ENCODE measurements around the gene FTO. TPM values are rescaled to one million over a fixed set of nuclear protein-coding genes. Genes with fewer than 3 reads are reported as not detected.

FTO gene
- total and polyA plus RNA-seq, 4 experiments from 2014 or later, result 61.5 to 126 (median 69.7) TPM

DNA sequence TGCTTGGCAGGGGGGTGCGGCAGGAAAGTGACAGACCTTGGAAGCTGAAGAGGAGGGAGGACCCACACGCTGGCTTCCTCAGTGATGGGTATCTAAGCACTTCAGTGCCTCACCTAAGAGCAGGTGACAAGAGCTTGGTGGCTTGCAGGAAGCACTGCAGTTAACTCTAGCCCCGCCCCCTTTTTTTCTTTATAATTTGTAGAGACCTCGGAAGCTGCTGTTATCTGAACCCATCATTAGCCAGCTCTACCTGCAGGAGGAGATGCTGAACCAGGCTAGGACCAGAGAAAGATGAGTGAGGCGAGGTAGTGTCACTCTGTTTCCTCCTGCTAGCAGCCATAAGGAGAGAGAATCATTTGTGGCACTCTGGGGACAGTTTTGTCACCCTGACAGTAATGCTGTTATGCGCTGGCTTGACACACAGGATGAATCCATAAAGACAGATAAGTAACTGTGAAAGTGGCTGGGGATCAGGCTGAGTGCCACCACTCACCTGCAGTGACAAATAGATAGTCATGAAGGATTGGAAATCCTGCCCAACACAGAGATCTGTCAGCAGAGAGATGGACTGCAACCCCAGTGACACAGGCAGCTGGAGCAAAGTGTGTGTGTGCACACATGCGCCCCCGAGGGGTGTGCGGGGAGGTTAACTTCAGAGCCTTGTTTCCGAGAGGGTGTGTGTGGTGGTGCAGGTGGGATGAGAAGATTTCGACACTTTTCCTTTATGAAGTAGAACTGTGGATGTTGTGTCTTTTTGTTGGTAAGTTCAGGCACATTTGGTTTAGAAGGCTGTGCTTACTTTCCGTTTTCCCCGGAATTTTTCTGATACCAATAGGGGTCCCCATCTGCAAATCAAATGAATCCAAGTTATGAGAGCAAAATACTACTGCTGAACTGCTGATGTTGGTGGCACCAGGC, 358.7 kb downstream of the FTO start:
- Mint-ChIP-seq H3K36me3 (peaks cover 0 to 16% of the 10 kb centered on the region in 2 donors), H3K27ac (peak overlapping the region in 1 of 7 donors; percentile 44), H3K4me3 (no peak overlapping the region), H3K9me3 (no peaks in the 10 kb centered on the region), H3K27me3 (no peaks in the 10 kb centered on the region), H3K4me1 (peaks cover 0 to 1% (median under 1%) of the 10 kb centered on the region in 4 donors)
- Histone ChIP-seq H3K9me3 (ENCODE audit: control insufficient read depth in 1 of 2, low read length in 2 of 2) (no peaks in the 10 kb centered on the region), H3K27ac (ENCODE audit: low read depth, low read length) (no peak overlapping the region), H3K36me3 (ENCODE audit: insufficient read depth, low read length) (no peaks in the 10 kb centered on the region), H3K4me1 (ENCODE audit: insufficient read depth, low read length) (no peaks in the 10 kb centered on the region), H3K27me3 (ENCODE audit: insufficient read depth, low read length) (no peaks in the 10 kb centered on the region), H3K4me3 (ENCODE audit: low read length in 2 of 2) (no peak overlapping the region)
- ChIA-PET CTCF (ENCODE audit: partially characterized antibody) (no interaction called here), POLR2A (ENCODE audit: partially characterized antibody) (no interaction called here)
- intact Hi-C loops (cut with micrococcal nuclease), result no loop called here
- peak in 1 of 5 donors; percentile 2 for DNase-seq

DNA sequence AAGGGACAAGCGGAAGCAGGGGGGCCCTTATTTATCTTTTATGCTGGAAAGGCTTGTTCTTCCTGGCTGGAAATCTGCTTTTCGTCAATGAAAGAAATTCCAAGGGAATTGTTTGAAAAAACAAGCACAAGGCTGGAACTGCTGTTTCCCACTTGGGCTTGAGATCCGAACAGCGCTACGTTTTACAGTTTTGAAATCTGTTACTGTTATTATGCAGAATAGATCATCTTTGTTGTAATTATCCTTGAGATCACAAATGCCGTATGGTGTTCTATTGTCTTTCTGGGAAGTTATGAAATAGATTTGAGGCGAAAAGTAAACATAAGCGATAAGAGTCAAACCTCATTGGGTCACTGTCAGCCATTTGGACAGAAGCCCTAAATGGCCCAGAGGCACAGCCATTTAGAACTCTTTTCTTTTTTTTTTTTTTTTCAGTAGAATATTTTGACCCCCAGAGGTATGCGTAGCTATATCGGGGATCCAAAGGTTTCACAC, 359.4 kb downstream of the FTO start:
- intact Hi-C loops (cut with micrococcal nuclease), result no loop called here
- ChIA-PET CTCF (ENCODE audit: partially characterized antibody) (no interaction called here), POLR2A (ENCODE audit: partially characterized antibody) (no interaction called here)
- Mint-ChIP-seq H3K9me3 (no peaks in the 10 kb centered on the region), H3K4me1 (peaks cover 0 to 1% (median under 1%) of the 10 kb centered on the region in 4 donors), H3K4me3 (no peak overlapping the region), H3K27ac (no peak overlapping the region), H3K36me3 (peaks cover 0 to 16% of the 10 kb centered on the region in 2 donors), H3K27me3 (no peaks in the 10 kb centered on the region)
- Histone ChIP-seq H3K36me3 (ENCODE audit: insufficient read depth, low read length) (no peaks in the 10 kb centered on the region), H3K9me3 (ENCODE audit: control insufficient read depth in 1 of 2, low read length in 2 of 2) (no peaks in the 10 kb centered on the region), H3K4me1 (ENCODE audit: insufficient read depth, low read length) (no peaks in the 10 kb centered on the region), H3K4me3 (ENCODE audit: low read length in 2 of 2) (no peak overlapping the region), H3K27ac (ENCODE audit: low read depth, low read length) (no peak overlapping the region), H3K27me3 (ENCODE audit: insufficient read depth, low read length) (no peaks in the 10 kb centered on the region)
- no peak for DNase-seq

DNA sequence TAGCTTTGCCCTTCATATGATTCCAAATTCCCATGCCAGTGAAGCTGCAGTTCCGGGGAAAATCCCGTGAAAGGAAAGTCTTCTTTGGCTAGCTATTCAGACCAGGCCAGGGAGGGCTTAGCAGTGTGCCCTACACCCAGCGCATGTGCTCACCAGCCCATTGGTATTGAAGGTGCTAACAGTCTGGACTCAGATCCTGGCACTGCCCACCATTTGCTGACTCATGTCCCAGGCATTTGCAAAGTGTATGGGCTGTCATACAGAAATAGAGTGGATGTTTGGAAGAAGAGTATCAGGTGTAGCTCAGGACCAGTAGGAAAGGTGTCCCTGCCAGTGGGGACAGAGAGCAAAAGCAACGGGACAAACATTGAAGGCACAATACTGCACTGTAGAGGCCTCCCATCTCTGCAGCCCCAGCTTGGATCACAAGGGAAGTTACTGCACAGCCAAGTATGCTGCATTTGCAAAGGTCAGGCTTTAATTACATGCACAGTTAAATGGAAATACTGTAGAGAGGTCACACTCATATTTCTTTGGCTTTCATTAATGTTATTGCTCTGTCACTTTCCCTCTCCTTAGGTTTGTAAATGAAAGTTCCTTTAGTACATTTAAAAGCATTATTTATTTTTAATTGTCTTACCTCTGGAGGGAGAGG, 362.6 kb downstream of the FTO start:
- H3K36me3 ChIP-seq (ENCODE audit: insufficient read depth, low read length), result no peaks in the 10 kb centered on the region
- intact Hi-C loops (cut with micrococcal nuclease), result no loop called here
- H3K4me1 ChIP-seq (ENCODE audit: insufficient read depth, low read length), result no peaks in the 10 kb centered on the region
- H3K27ac ChIP-seq (ENCODE audit: low read depth, low read length), result no peak overlapping the region
- Mint-ChIP-seq H3K4me1 (peaks cover 0 to 1% (median under 1%) of the 10 kb centered on the region in 4 donors), H3K27me3 (no peaks in the 10 kb centered on the region), H3K27ac (peak overlapping the region in 1 of 7 donors; percentile 4), H3K4me3 (no peak overlapping the region), H3K9me3 (no peaks in the 10 kb centered on the region), H3K36me3 (peaks cover 0 to 29% of the 10 kb centered on the region in 2 donors)
- ChIA-PET POLR2A (ENCODE audit: partially characterized antibody) (no interaction called here), CTCF (ENCODE audit: partially characterized antibody) (no interaction called here)
- no peaks in the 10 kb centered on the region for H3K9me3 ChIP-seq (ENCODE audit: control insufficient read depth in 1 of 2, low read length in 2 of 2)
- H3K4me3 ChIP-seq (ENCODE audit: low read length in 2 of 2), result no peak overlapping the region
- no peaks in the 10 kb centered on the region for H3K27me3 ChIP-seq (ENCODE audit: insufficient read depth, low read length)
- DNase-seq, result no peak

DNA sequence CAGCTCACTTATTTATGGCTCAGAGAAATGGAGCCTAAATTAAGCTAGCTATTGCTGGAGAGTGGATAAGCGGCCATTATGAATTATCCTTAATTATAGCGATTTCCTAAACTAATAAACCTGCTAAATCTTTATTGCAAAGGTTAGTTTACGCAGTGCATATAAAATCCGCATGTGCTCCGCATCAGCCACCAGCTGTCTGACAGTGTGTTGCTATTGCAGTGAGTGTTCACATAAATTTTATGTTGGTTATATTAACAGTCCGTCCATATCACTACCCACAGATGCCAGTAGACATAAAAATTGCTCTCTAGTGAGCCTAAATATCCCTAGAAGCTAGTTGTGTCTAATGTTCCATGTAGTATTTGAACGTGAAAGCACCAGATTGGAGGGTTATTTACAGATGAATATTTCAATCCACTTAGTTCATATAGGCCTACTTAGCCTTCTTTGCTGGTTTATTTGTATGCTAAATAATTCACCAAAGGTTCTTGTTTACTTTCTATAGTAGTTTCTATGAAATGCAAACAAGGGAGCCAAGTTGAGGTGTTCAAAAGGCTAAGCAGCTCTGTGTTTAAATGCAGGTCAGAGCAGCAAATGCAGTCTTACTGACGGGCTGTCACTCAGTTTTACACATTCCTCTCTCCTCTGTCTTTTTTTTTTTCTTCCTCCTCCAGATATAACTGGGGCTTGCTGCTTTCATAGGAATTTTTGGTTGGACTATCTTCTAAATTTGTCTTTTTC, 363.5 kb downstream of the FTO start:
- ChIA-PET POLR2A (ENCODE audit: partially characterized antibody) (no interaction called here), CTCF (ENCODE audit: partially characterized antibody) (no interaction called here)
- Histone ChIP-seq H3K27ac (ENCODE audit: low read depth, low read length) (no peak overlapping the region), H3K27me3 (ENCODE audit: insufficient read depth, low read length) (no peaks in the 10 kb centered on the region), H3K36me3 (ENCODE audit: insufficient read depth, low read length) (no peaks in the 10 kb centered on the region), H3K9me3 (ENCODE audit: control insufficient read depth in 1 of 2, low read length in 2 of 2) (no peaks in the 10 kb centered on the region), H3K4me3 (ENCODE audit: low read length in 2 of 2) (no peak overlapping the region), H3K4me1 (ENCODE audit: insufficient read depth, low read length) (no peaks in the 10 kb centered on the region)
- Mint-ChIP-seq H3K27me3 (no peaks in the 10 kb centered on the region), H3K36me3 (peaks cover 0 to 25% of the 10 kb centered on the region in 2 donors), H3K4me3 (no peak overlapping the region), H3K9me3 (no peaks in the 10 kb centered on the region), H3K4me1 (peaks cover 0 to under 1% (median 0%) of the 10 kb centered on the region in 4 donors), H3K27ac (no peak overlapping the region)
- no peak for DNase-seq
- intact Hi-C loops (cut with micrococcal nuclease), result no loop called here

DNA sequence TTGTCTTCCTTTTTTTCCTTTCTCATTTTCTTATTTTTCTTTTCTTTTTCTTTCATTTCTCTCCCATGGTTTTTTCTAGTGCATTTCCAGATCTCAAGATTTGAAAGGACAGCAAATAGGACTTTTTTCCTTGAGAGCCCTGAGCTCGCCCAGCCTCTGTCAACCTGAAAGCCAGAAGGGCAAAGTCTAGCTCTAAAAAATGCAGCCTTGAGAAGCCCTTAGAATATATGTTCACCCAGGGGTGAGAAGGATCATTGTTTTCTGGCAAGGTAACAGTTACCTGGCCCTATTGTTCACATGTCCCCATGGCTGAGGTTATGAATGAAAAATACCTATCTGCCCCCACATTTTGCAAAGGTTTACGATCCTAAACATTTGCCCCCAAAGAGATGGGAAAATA, 364.3 kb downstream of the FTO start:
- Histone ChIP-seq H3K9me3 (ENCODE audit: control insufficient read depth in 1 of 2, low read length in 2 of 2) (no peaks in the 10 kb centered on the region), H3K36me3 (ENCODE audit: insufficient read depth, low read length) (no peaks in the 10 kb centered on the region), H3K27ac (ENCODE audit: low read depth, low read length) (no peak overlapping the region), H3K4me1 (ENCODE audit: insufficient read depth, low read length) (no peaks in the 10 kb centered on the region), H3K27me3 (ENCODE audit: insufficient read depth, low read length) (no peaks in the 10 kb centered on the region), H3K4me3 (ENCODE audit: low read length in 2 of 2) (no peak overlapping the region)
- H3K36me3 Mint-ChIP-seq, result peaks cover 0 to 24% of the 10 kb centered on the region in 2 donors
- ChIA-PET POLR2A (ENCODE audit: partially characterized antibody) (no interaction called here), CTCF (ENCODE audit: partially characterized antibody) (no interaction called here)
- DNase-seq, result no peak
- H3K4me3 Mint-ChIP-seq, result no peak overlapping the region
- H3K4me1 Mint-ChIP-seq, result no peaks in the 10 kb centered on the region
- peak overlapping the region in 1 of 7 donors; percentile 7 for H3K27ac Mint-ChIP-seq
- H3K27me3 Mint-ChIP-seq, result no peaks in the 10 kb centered on the region
- intact Hi-C loops (cut with micrococcal nuclease), result no loop called here
- no peaks in the 10 kb centered on the region for H3K9me3 Mint-ChIP-seq

DNA sequence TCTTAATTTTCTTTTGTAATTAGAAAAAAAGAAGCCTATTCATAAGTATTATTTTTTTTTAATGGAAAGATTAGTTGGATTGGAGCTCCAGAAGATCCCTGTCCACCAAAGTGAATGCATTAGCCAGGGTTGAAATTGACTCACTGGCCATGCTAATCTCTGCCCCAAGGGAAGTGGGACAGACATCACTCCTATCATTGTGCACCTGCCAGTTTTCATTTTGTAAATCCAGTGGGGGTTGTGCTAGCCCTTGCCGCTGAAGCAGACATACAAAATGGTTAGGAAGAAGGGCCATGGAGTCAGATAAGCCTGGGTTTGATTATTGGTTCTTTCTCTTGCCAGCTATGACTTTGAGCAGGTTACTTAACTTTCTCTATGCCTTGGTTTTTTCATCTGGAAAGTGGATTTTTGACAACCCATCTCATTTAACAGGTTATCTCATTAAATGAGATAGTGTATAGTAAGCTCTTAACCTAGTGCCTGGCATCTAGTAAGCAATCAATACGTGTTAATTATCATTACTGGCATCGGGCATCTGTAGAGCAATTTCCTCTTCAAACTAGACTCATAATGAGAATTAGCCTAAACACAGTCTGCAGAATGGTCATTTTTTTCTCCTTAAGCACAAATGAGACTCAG, 365.8 kb downstream of the FTO start:
- H3K9me3 Mint-ChIP-seq, result no peaks in the 10 kb centered on the region
- H3K27ac Mint-ChIP-seq, result no peak overlapping the region
- no peak overlapping the region for H3K4me3 Mint-ChIP-seq
- CTCF ChIA-PET (ENCODE audit: partially characterized antibody), result no interaction called here
- Histone ChIP-seq H3K27ac (ENCODE audit: low read depth, low read length) (no peak overlapping the region), H3K9me3 (ENCODE audit: control insufficient read depth in 1 of 2, low read length in 2 of 2) (no peaks in the 10 kb centered on the region), H3K4me1 (ENCODE audit: insufficient read depth, low read length) (no peaks in the 10 kb centered on the region), H3K27me3 (ENCODE audit: insufficient read depth, low read length) (no peaks in the 10 kb centered on the region), H3K36me3 (ENCODE audit: insufficient read depth, low read length) (no peaks in the 10 kb centered on the region), H3K4me3 (ENCODE audit: low read length in 2 of 2) (no peak overlapping the region)
- no peak for DNase-seq
- intact Hi-C loops (cut with micrococcal nuclease), result no loop called here
- POLR2A ChIA-PET (ENCODE audit: partially characterized antibody), result no interaction called here
- peaks cover 0 to 1% (median 0%) of the 10 kb centered on the region in 4 donors for H3K4me1 Mint-ChIP-seq
- peaks cover 0 to 27% of the 10 kb centered on the region in 2 donors for H3K36me3 Mint-ChIP-seq
- H3K27me3 Mint-ChIP-seq, result no peaks in the 10 kb centered on the region

Measured in CD4-positive, alpha-beta memory T cell (primary cell).